Thoracic aorta (tissue), 2 donors: Measurements from ENCODE around the gene GALNT2. TPM values are rescaled to one million over a fixed set of nuclear protein-coding genes. Genes with fewer than 3 reads are reported as not detected.

Experiments used
- ATAC-seq: fragments of 150-250 bp; one replicate; pipeline ENCODE4 v1.8.0; 2017; ENCODE audit warnings: low read depth; ENCODE audit not compliant: insufficient number of reproducible peaks, low FRiP score
- DNase-seq: peaks from one replicate; pipeline ENCODE4 v3.0.0-alpha.2; 2020; ENCODE audit warnings: low spot score
- H3K27ac ChIP-seq, 2 donors: fragments of 200-600 bp; sonication (generic); 1 replicate in 1 of 2; 2 replicates in 1 of 2; pipeline ENCODE4 v1.5.1; 2016; ENCODE audit warnings: mild to moderate bottlenecking in 2 of 2, moderate library complexity in 2 of 2
- H3K27me3 ChIP-seq: fragments of 200-600 bp; sonication (generic); replicated peaks from 2 replicates; pipeline ENCODE4 v1.6.0; 2016; ENCODE audit warnings: mild to moderate bottlenecking; ENCODE audit not compliant: insufficient read depth
- H3K36me3 ChIP-seq: fragments of 200-600 bp; sonication (generic); one replicate; pipeline ENCODE4 v1.5.1; 2016
- H3K4me1 ChIP-seq, 2 donors: fragments of 200-600 bp; sonication (generic); 1 replicate in 1 of 2; 2 replicates in 1 of 2; pipeline versions ENCODE4 v1.5.1 to v1.6.0; 2016; ENCODE audit warnings: low read depth in 2 of 2, mild to moderate bottlenecking in 1 of 2; ENCODE audit not compliant: control insufficient read depth in 1 of 2
- H3K4me3 ChIP-seq: fragments of 200-600 bp; sonication (generic); 2 replicates; pipeline ENCODE4 v1.5.1; 2016; ENCODE audit warnings: mild to moderate bottlenecking
- H3K9me3 ChIP-seq: fragments of 200-600 bp; sonication (generic); 2 replicates; pipeline ENCODE4 v1.5.1; 2016
- CTCF ChIP-seq: fragments of 200-600 bp; sonication (generic); IDR thresholded peaks from one replicate; pipeline ENCODE4 v1.5.1; 2019; ENCODE audit warnings: antibody characterized with exemption
- total RNA-seq, 2 donors: library from RNA; depleted of rRNA; stranded (reverse); fragments of >200 nt; gene quantifications; one replicate each; pipeline versions ENCODE4 v1.1.0 to v1.2.3, GENCODE V29; 2016

The GALNT2 gene
- total RNA-seq, 2 donors from 2014 or later = 113 to 148 TPM

DNA sequence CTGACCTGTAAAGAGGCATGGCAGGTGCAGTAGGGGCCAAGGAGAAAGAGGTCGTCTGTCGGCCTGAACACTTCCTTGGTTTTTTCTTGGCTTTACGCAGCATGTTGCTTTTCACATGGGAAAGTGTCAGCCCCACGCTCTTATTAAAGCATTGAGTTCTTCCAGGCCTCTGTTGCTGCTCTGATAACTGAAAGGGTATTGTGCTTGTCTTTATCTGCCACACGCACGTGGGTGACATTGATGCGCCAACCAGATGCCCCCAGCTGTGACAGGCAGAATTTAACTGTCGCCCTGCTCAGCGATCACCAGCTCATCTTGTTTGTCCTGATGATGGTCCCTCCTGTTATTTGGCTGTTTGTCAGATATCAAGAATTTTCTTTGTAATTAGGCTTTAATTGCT lies 76.5 kb downstream of the GALNT2 start:
- H3K4me3 ChIP-seq = no peak overlapping the region
- H3K9me3 ChIP-seq = no peaks in the 10 kb centered on the region
- H3K27ac ChIP-seq = no peak overlapping the region
- ATAC-seq = no peak
- no peak for DNase-seq
- H3K4me1 ChIP-seq = peaks cover 24 to 86% of the 10 kb centered on the region in 2 donors
- TF ChIP-seq CTCF = no peak
- H3K27me3 ChIP-seq = no peaks in the 10 kb centered on the region
- H3K36me3 ChIP-seq = no peaks in the 10 kb centered on the region

GRCh38 chr1:230144010-230144614 lies 77.1 kb downstream of the GALNT2 start:
- no peak for ATAC-seq
- Histone ChIP-seq H3K27ac (no peak overlapping the region), H3K36me3 (no peaks in the 10 kb centered on the region), H3K4me1 (peaks cover 24 to 91% of the 10 kb centered on the region in 2 donors), H3K4me3 (no peak overlapping the region), H3K27me3 (no peaks in the 10 kb centered on the region), H3K9me3 (no peaks in the 10 kb centered on the region)
- DNase-seq = no peak
- TF ChIP-seq CTCF = no peak

DNA sequence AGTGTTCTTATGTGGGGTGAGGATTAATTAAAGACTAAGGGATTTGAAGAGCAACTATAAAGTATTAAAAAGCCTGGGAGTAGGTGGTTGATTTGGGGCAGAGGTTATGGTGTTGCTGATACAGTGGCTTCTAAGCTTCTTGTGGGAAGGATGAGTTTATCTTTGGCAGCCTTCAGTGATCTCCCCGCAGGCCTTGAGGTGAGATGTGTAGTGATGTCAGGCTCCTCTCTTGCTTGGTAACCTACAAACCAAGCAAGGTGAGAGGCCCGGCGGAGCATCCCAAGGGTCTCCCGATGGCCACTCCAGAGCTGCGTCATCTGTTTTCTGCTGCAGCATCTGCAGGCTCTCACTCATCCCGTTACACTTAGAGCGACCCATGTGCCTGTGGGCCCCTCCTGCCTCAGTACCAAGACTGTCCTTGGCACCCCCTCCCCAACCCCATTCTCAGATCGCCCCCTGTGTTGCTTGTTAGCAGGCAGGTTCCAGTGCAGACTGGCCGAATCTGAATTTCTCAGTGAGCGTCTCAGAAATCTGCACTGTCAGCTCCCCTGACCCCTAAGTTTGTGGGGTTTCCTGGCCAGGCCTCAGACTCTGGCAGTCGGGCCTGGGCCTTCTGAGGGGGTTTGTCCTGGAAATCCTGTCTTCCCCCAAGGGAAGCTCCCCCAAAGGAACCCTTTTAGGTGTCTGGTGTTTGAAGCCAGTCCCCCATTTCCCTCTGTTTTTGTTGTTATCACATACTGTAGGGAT lies 77.9 kb downstream of the GALNT2 start:
- Histone ChIP-seq H3K27ac (peak overlapping the region; percentile 24 to 54), H3K4me1 (peaks cover 21 to 91% of the 10 kb centered on the region in 2 donors), H3K36me3 (no peaks in the 10 kb centered on the region), H3K27me3 (no peaks in the 10 kb centered on the region), H3K4me3 (no peak overlapping the region), H3K9me3 (no peaks in the 10 kb centered on the region)
- DNase-seq = no peak
- ATAC-seq = no peak
- no peak for TF ChIP-seq CTCF

GRCh38 chr1:230145505-230145899 lies 78.5 kb downstream of the GALNT2 start:
- ATAC-seq (no peak), DNase-seq (no peak)
- Histone ChIP-seq H3K9me3 (no peaks in the 10 kb centered on the region), H3K4me3 (peak overlapping the region; percentile 48), H3K36me3 (no peaks in the 10 kb centered on the region), H3K27ac (peak overlapping the region; percentile 24 to 54), H3K4me1 (peaks cover 21 to 91% of the 10 kb centered on the region in 2 donors), H3K27me3 (no peaks in the 10 kb centered on the region)
- no peak for TF ChIP-seq CTCF

DNA sequence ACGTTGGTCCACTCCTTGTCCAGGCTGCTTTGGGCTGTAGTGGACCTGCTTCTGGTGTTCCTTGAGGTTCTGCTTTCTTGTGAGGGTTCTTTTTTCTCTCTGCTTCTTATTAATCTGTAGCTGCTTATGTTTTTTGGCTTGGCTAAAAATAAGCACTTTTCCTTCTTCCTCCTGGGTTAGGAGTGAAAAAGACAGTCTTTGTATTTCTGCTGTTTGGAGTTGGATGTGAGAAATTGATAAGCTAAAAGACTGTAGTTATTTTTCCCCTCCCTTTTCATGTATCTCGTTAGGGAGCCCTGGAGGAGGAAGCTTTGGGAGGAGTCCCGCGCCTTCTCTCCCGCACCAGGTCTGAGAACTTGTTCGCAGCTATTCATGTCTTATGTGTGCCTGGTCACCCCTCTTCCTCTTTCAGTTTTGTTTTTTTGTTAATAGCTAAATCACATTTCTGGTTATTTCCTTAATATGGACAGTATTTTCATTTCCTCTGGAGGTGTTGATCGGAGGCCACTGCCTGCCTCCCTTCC lies 79.0 kb downstream of the GALNT2 start:
- H3K9me3 ChIP-seq = no peaks in the 10 kb centered on the region
- no peak for TF ChIP-seq CTCF
- H3K4me1 ChIP-seq = peaks cover 25 to 91% of the 10 kb centered on the region in 2 donors
- H3K4me3 ChIP-seq = peak overlapping the region; percentile 48
- DNase-seq (no peak), ATAC-seq (no peak)
- H3K27ac ChIP-seq = peak overlapping the region; percentile 24 to 54
- no peaks in the 10 kb centered on the region for H3K27me3 ChIP-seq
- H3K36me3 ChIP-seq = no peaks in the 10 kb centered on the region
